Cerebellar nuclear complex (tissue), 1 donor: Measurements from ENCODE around the gene ANO7.

ENCODE experiments used
- DNase-seq, 2 experiments: peaks; one replicate each; lab custom pipeline; 2025; lab: John Stamatoyannopoulos, UW

Gene ANO7, protein sequence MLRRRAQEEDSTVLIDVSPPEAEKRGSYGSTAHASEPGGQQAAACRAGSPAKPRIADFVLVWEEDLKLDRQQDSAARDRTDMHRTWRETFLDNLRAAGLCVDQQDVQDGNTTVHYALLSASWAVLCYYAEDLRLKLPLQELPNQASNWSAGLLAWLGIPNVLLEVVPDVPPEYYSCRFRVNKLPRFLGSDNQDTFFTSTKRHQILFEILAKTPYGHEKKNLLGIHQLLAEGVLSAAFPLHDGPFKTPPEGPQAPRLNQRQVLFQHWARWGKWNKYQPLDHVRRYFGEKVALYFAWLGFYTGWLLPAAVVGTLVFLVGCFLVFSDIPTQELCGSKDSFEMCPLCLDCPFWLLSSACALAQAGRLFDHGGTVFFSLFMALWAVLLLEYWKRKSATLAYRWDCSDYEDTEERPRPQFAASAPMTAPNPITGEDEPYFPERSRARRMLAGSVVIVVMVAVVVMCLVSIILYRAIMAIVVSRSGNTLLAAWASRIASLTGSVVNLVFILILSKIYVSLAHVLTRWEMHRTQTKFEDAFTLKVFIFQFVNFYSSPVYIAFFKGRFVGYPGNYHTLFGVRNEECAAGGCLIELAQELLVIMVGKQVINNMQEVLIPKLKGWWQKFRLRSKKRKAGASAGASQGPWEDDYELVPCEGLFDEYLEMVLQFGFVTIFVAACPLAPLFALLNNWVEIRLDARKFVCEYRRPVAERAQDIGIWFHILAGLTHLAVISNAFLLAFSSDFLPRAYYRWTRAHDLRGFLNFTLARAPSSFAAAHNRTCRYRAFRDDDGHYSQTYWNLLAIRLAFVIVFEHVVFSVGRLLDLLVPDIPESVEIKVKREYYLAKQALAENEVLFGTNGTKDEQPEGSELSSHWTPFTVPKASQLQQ

DNA sequence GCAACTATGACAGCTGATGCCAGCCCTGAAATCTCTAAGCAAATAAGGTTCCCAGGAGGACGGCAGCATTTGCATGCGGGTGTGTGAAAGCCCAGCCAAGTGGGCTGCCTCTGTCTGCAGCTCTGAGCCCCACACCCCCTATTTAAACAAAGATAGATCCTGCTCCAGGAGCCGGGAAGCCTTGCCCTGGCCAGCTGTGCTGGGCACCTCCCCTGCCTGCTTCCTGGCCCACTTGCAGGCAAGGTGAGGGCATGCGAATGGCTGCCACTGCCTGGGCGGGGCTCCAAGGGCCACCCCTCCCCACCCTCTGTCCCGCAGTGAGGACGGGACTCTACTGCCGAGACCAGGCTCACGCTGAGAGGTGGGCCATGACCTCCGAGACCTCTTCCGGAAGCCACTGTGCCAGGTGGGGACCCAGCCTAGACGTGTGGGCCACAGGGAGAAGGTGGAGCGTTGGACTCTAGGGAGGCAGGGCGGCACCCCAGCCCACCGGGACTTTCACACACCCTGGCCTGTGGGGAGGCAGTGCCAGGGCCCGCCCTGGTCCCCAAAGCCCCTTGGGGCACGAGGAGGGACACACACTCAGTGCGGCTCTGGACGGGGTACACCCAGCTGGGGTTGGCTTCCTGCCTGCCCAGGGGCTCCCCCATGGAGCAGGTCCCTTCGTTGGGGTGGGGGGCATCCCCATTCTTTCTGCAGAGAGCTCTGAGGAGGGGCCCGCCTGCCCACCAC lies at the start of gene ANO7:
ANO7 (plus strand) TSS at position 317 of the 732 bp plus-strand sequence. CDS start 1,387 bp downstream, outside the sequence.
- DNase-seq = no peak

DNA sequence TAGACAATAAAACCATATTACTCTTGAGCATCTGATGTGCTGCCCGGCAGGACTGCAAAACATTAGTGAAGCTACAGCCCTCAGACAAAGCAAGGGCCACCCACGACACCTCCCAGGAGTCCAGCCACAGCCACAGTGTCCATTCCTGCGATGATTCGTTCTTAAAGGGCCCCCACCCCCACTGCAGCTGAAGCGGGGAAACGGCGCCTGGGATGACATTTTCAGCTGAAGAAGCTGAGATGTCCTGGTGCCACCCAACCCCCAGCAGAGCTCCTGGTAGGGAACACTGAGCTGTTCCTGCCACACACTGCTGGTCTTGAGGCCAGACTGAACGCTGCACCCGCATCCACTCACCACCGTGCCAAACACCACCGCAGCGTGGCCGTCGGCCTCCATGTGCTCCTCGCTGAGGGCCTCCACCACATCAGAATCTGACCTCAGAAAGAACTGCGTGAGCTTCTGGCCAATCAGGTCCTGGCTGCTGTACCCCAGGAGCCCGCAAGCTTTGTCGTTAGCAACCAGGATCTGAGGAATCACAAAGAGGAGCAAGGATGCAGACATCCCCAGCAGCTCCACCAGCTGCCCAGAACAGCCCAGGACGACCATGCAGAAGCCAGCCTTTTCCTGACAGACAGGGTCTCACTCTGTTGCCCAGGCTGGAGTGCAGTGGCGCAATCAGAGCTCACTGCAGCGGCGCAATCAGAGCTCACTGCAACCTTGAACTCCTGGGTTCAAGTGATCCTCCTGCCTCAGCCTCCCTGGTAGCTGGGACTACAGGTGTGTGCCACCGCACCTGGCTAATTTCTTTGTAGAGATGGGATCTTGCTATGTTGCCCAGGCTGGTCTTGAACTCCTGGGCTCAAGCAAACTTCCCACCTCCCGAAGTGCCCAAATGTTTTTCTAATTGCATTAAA lies 48.7 kb upstream of the ANO7 start:
- DNase-seq = no peak

- DNase-seq = no peak
Observed at GRCh38 chr2:241140445-241140840, 48.0 kb upstream of the ANO7 start.

GRCh38 chr2:241141214-241141770 lies 47.2 kb upstream of the ANO7 start:
- DNase-seq = no peak

- DNase-seq = no peak
Observed at GRCh38 chr2:241142063-241142462, 46.4 kb upstream of the ANO7 start.

GRCh38 chr2:241142593-241142992 lies 45.9 kb upstream of the ANO7 start:
- no peak for DNase-seq

DNA sequence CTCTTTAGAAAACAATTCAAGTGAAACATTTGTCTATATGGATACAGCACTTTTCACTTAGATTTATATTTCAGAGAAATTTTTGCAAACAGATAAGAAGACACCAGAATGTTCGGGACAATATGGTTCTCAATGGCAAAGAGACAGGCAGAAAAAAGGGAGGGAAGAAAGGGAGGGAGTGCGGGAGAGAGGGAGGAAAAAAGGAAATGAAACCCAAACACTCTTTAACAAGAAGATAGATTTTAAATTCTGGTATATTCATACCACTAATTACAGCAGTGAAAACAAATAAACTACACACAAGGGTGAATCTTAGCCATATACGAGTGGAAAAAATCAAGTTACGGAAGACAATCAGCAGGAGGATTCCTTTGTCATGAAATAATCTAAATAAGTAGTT lies 42.2 kb upstream of the ANO7 start:
- no peak for DNase-seq

GRCh38 chr2:241147336-241147735 lies 41.1 kb upstream of the ANO7 start:
- DNase-seq = no peak

- DNase-seq = no peak
Observed at GRCh38 chr2:241148239-241148638, 40.2 kb upstream of the ANO7 start.

GRCh38 chr2:241148891-241149674 lies 39.4 kb upstream of the ANO7 start, which contains the start of gene PASK:
TSS of gene PASK (minus strand) at chr2:241149472. CDS start at chr2:241143032, 6,440 bp downstream.
- DNase-seq = peak; percentile 70 to 78

DNA sequence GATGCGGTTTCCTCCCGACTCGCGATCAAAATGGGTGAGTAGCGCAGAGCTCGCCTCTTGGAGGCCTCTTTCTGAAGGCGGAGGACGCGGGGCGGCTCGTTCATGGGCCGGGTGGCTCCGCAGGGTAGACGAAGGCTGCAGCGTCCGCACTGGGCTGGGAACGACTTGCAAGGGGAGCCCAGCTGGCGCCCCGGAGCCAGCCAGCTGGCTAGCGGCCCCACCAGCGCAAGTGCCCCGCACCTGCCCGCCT lies 38.9 kb upstream of the ANO7 start:
- DNase-seq = no peak

DNA sequence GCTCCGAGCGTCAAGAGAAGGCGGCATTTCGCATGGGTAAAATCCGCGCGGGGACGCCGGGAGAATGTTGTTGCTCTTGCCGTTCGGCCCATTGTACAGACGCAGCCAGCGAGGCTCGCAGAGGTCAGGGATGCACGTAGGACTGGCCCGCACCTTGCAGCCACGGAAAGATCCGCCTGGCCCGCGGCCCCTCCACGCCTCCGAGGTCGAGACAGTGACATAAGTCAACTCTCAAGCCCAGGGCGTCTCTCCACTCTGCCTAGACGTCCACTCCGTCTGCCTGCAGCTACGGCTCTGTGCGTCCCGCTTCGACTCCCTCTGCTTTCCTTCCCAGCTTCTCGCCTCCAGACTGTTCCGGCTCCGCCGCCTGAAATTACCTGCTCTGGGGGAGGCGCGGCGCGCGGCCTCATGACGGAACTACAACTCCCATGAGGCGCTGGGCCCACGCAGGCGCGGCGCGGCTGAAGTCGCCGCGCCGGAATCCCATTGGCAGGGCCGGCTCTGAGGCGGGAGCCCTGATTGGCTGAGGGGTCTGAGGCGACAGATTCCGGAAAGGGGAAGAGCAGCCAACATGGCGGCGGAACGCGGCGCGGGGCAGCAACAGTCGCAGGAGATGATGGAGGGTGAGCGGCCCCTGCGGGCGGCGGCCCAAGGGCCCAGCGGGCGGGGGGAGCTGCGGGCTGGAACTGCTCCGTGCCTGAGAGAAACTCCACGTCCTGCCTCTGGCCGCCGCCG lies 38.4 kb upstream of the ANO7 start, which contains the start of gene PPP1R7:
PPP1R7 (plus strand) TSS at position 543 of the 735 bp plus-strand sequence; CDS start at position 572, 29 bp downstream.
- DNase-seq = peak; percentile 43 to 83

GRCh38 chr2:241150660-241151530 lies 37.6 kb upstream of the ANO7 start:
- no peak for DNase-seq

- DNase-seq = no peak
Observed at GRCh38 chr2:241151934-241152660, 36.4 kb upstream of the ANO7 start.

GRCh38 chr2:241153616-241154015 lies 34.9 kb upstream of the ANO7 start:
- no peak for DNase-seq

- DNase-seq = no peak
Observed at GRCh38 chr2:241154915-241155314, 33.6 kb upstream of the ANO7 start.

GRCh38 chr2:241155936-241156335 lies 32.5 kb upstream of the ANO7 start:
- no peak for DNase-seq
